ENCODE data around the gene MUSK. TPM values are rescaled to one million over a fixed set of nuclear protein-coding genes. Genes with fewer than 3 reads are reported as not detected.

Gene MUSK
- total and polyA plus RNA-seq, 2 of the 8 experiments (the other 6 are each of a cell fraction or from before 2014, with no cell fraction given): not detected

- Histone ChIP-seq H3K18ac (ENCODE audit: extremely low read depth, low read length) (no peak overlapping the region), H4K20me1 (replicated peaks in 1 of 2; ENCODE audit: control insufficient read depth in 1 of 2, insufficient read depth in 2 of 2, low read length in 2 of 2) (no peaks in the 10 kb centered on the region), H2BK12ac (ENCODE audit: low read depth, low read length) (no peak overlapping the region), H2AFZ (ENCODE audit: low read length) (no peak overlapping the region; the same call in 1 of the 2 replicates), H3K9me3 (ENCODE audit: insufficient read depth in 2 of 2, low read depth in 1 of 2, low read length in 1 of 2) (no peaks in the 10 kb centered on the region), H3K9ac (replicated peaks in 1 of 4; ENCODE audit: extremely low read depth in 1 of 4, low read depth in 3 of 4, low read length in 3 of 4) (no peak overlapping the region), H3K36me3 (ENCODE audit: control insufficient read depth in 2 of 4, insufficient read depth in 4 of 4, low read length in 3 of 4) (no peaks in the 10 kb centered on the region), H2BK120ac (replicated peaks; ENCODE audit: low read depth, low read length) (no peak overlapping the region), H3K23me2 (ENCODE audit: low read depth, low read length) (no peaks in the 10 kb centered on the region), H3K4me3 (ENCODE audit: extremely low read depth in 1 of 4, insufficient read depth in 2 of 4, low read depth in 3 of 4, low read length in 4 of 4) (no peak overlapping the region), H2BK5ac (ENCODE audit: low read depth, low read length) (no peak overlapping the region), H3K4ac (replicated peaks; ENCODE audit: insufficient read length, low read depth, low read length) (no peak overlapping the region), H3K14ac (ENCODE audit: insufficient read length) (no peak overlapping the region), H4K5ac (ENCODE audit: insufficient read length, low read depth, low read length) (no peak overlapping the region), H3K79me1 (ENCODE audit: low read depth, low read length) (no peaks in the 10 kb centered on the region), H3K27me3 (replicated peaks in 1 of 4; ENCODE audit: control insufficient read depth in 3 of 4, extremely low read depth in 1 of 4, insufficient read depth in 3 of 4, low read length in 3 of 4) (no peaks in the 10 kb centered on the region), H2AK5ac (ENCODE audit: low read depth, low read length) (no peak overlapping the region), H3K4me2 (ENCODE audit: insufficient read depth in 1 of 2, low read depth in 2 of 2, low read length in 2 of 2) (no peak overlapping the region), H3K56ac (replicated peaks; ENCODE audit: insufficient read length, low read depth, low read length) (no peak overlapping the region), H2BK15ac (ENCODE audit: low read length) (no peak overlapping the region), H2BK20ac (ENCODE audit: low read length) (no peak overlapping the region), H4K91ac (replicated peaks; ENCODE audit: insufficient read length, low read length) (no peak overlapping the region), H3K4me1 (replicated peaks in 1 of 4; ENCODE audit: control insufficient read depth in 3 of 4, insufficient read depth in 4 of 4, low read length in 3 of 4) (no peaks in the 10 kb centered on the region), H3K23ac (ENCODE audit: insufficient read length) (no peak overlapping the region), H3K79me2 (ENCODE audit: control insufficient read depth in 1 of 2, insufficient read depth in 2 of 2, low read length in 2 of 2) (no peaks in the 10 kb centered on the region), H4K8ac (ENCODE audit: extremely low read depth, insufficient read depth, low read length) (no peak overlapping the region), H3K27ac (ENCODE audit: low read depth, low read length) (no peak overlapping the region)
- WGBS, 2 experiments (ENCODE audit: extremely low coverage in 1 of 2, insufficient coverage in 1 of 2, insufficient read length in 1 of 2, insufficient replicate concordance in 2 of 2, low coverage in 1 of 2, low lambda C conversion rate in 2 of 2, missing lambda C conversion rate in 1 of 2): 75% methylated on average over 1 of the region's 1 CpG; no CpG with 5 or more reads in 1 of the 2 experiments
- FAIRE-seq (no peak), DNase-seq (ENCODE audit: low read depth in 1 of 2, low spot score in 2 of 2) (no peak)
- CTCF ChIA-PET (ENCODE audit: partially characterized antibody): no interaction called here
- POLR2A ChIA-PET (ENCODE audit: partially characterized antibody): no interaction called here
- TF ChIP-seq POU5F1 (IDR thresholded peaks at IDR 0.05; ENCODE audit: low read depth, low read length) (no peak), EZH2 (IDR thresholded peaks at IDR 0.05; ENCODE audit: low read depth, low read length, severe bottlenecking) (no peak), POLR2AphosphoS5 (IDR thresholded peaks at IDR 0.05; ENCODE audit: low read depth, low read length) (no peak)
- TF ChIP-seq, protein P1, sequence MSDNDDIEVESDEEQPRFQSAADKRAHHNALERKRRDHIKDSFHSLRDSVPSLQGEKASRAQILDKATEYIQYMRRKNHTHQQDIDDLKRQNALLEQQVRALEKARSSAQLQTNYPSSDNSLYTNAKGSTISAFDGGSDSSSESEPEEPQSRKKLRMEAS (IDR thresholded peaks at IDR 0.05): no peak
Measured at GRCh38 chr9:110785166-110785565, 116.6 kb downstream of the MUSK start.
